Activated naive CD8-positive, alpha-beta T cell treated with anti-CD3 and anti-CD28 coated beads for 36 hours (primary cell): ENCODE results near the gene PDE6A. TPM values are rescaled to one million over a fixed set of nuclear protein-coding genes. Genes with fewer than 3 reads are reported as not detected.

Experiments used
- DNase-seq: peaks from one replicate; pipeline ENCODE4 v3.0.0; 2021
- H3K27ac Mint-ChIP-seq: one replicate; pipeline ENCODE4 v1.8.0; 2022; ENCODE audit warnings: mild to moderate bottlenecking, moderate library complexity, mixed read lengths
- H3K27me3 Mint-ChIP-seq: one replicate; pipeline ENCODE4 v1.8.0; 2022; ENCODE audit warnings: mild to moderate bottlenecking, mixed read lengths
- H3K36me3 Mint-ChIP-seq: one replicate; pipeline ENCODE4 v1.8.0; 2021; ENCODE audit warnings: mild to moderate bottlenecking, mixed read lengths
- H3K4me1 Mint-ChIP-seq: one replicate; pipeline ENCODE4 v1.8.0; 2021; ENCODE audit warnings: mixed read lengths
- H3K4me3 Mint-ChIP-seq: one replicate; pipeline ENCODE4 v1.8.0; 2022; ENCODE audit warnings: mild to moderate bottlenecking, moderate library complexity, mixed read lengths
- H3K9me3 Mint-ChIP-seq: one replicate; pipeline ENCODE4 v1.8.0; 2022; ENCODE audit warnings: mixed read lengths
- total RNA-seq, 2 experiments: library from RNA; stranded (reverse); gene quantifications; one replicate each; pipeline ENCODE4 v1.2.3, GENCODE V29; 2021

The PDE6A gene
- total RNA-seq, 2 experiments from 2014 or later: not detected

- Mint-ChIP-seq H3K27ac (no peak overlapping the region), H3K27me3 (no peaks in the 10 kb centered on the region), H3K9me3 (no peaks in the 10 kb centered on the region), H3K36me3 (peaks cover 3% of the 10 kb centered on the region), H3K4me3 (no peak overlapping the region), H3K4me1 (peaks cover 2% of the 10 kb centered on the region)
- no peak for DNase-seq
Observed at GRCh38 chr5:149824120-149824519, 120.5 kb downstream of the PDE6A start.

GRCh38 chr5:149823375-149823774 lies 121.2 kb downstream of the PDE6A start:
- no peaks in the 10 kb centered on the region for H3K27me3 Mint-ChIP-seq
- H3K4me1 Mint-ChIP-seq: no peaks in the 10 kb centered on the region
- no peaks in the 10 kb centered on the region for H3K9me3 Mint-ChIP-seq
- DNase-seq: no peak
- H3K27ac Mint-ChIP-seq: no peak overlapping the region
- H3K36me3 Mint-ChIP-seq: peaks cover 3% of the 10 kb centered on the region
- H3K4me3 Mint-ChIP-seq: no peak overlapping the region

- Mint-ChIP-seq H3K4me1 (no peaks in the 10 kb centered on the region), H3K27ac (no peak overlapping the region), H3K27me3 (no peaks in the 10 kb centered on the region), H3K4me3 (no peak overlapping the region), H3K9me3 (no peaks in the 10 kb centered on the region), H3K36me3 (peaks cover 3% of the 10 kb centered on the region)
- DNase-seq: no peak
Observed at GRCh38 chr5:149822301-149822700, 122.3 kb downstream of the PDE6A start.

GRCh38 chr5:149820536-149821510 lies 123.8 kb downstream of the PDE6A start:
- peaks cover 3% of the 10 kb centered on the region for H3K36me3 Mint-ChIP-seq
- no peaks in the 10 kb centered on the region for H3K27me3 Mint-ChIP-seq
- no peaks in the 10 kb centered on the region for H3K4me1 Mint-ChIP-seq
- no peaks in the 10 kb centered on the region for H3K9me3 Mint-ChIP-seq
- no peak overlapping the region for H3K4me3 Mint-ChIP-seq
- DNase-seq: no peak
- no peak overlapping the region for H3K27ac Mint-ChIP-seq

GRCh38 chr5:149820012-149820411 lies 124.6 kb downstream of the PDE6A start:
- Mint-ChIP-seq H3K27ac (no peak overlapping the region), H3K36me3 (peaks cover 3% of the 10 kb centered on the region), H3K9me3 (no peaks in the 10 kb centered on the region)

GRCh38 chr5:149818116-149818515 lies 126.5 kb downstream of the PDE6A start:
- Mint-ChIP-seq H3K9me3 (no peaks in the 10 kb centered on the region), H3K27me3 (no peaks in the 10 kb centered on the region), H3K4me3 (no peak overlapping the region), H3K4me1 (no peaks in the 10 kb centered on the region), H3K36me3 (peaks cover 3% of the 10 kb centered on the region), H3K27ac (no peak overlapping the region)
- no peak for DNase-seq

More at GRCh38 chr5:149820012-149820411, 124.6 kb downstream of the PDE6A start:
- Mint-ChIP-seq H3K27me3 (no peaks in the 10 kb centered on the region), H3K4me3 (no peak overlapping the region), H3K4me1 (no peaks in the 10 kb centered on the region)
- no peak for DNase-seq

GRCh38 chr5:149817539-149818060 lies 127.0 kb downstream of the PDE6A start:
- H3K36me3 Mint-ChIP-seq: peaks cover 3% of the 10 kb centered on the region
- no peak for DNase-seq
- H3K4me1 Mint-ChIP-seq: no peaks in the 10 kb centered on the region
- no peak overlapping the region for H3K27ac Mint-ChIP-seq
- no peak overlapping the region for H3K4me3 Mint-ChIP-seq
- no peaks in the 10 kb centered on the region for H3K27me3 Mint-ChIP-seq
- H3K9me3 Mint-ChIP-seq: no peaks in the 10 kb centered on the region

- Mint-ChIP-seq H3K4me1 (no peaks in the 10 kb centered on the region), H3K9me3 (no peaks in the 10 kb centered on the region), H3K27ac (no peak overlapping the region), H3K27me3 (no peaks in the 10 kb centered on the region), H3K4me3 (no peak overlapping the region), H3K36me3 (peaks cover 3% of the 10 kb centered on the region)
- no peak for DNase-seq
Observed at GRCh38 chr5:149816661-149817060, 127.9 kb downstream of the PDE6A start.

GRCh38 chr5:149811453-149811852 lies 133.1 kb downstream of the PDE6A start:
- no peak overlapping the region for H3K4me3 Mint-ChIP-seq
- H3K27me3 Mint-ChIP-seq: no peaks in the 10 kb centered on the region
- no peak overlapping the region for H3K27ac Mint-ChIP-seq
- H3K4me1 Mint-ChIP-seq: peaks cover 12% of the 10 kb centered on the region
- no peaks in the 10 kb centered on the region for H3K36me3 Mint-ChIP-seq
- no peak for DNase-seq
- no peaks in the 10 kb centered on the region for H3K9me3 Mint-ChIP-seq

- Mint-ChIP-seq H3K9me3 (no peaks in the 10 kb centered on the region), H3K27ac (no peak overlapping the region), H3K36me3 (no peaks in the 10 kb centered on the region), H3K4me1 (peaks cover 12% of the 10 kb centered on the region), H3K4me3 (no peak overlapping the region), H3K27me3 (no peaks in the 10 kb centered on the region)
- no peak for DNase-seq
Observed at GRCh38 chr5:149810856-149811255, 133.7 kb downstream of the PDE6A start.

- no peak overlapping the region for H3K4me3 Mint-ChIP-seq
- no peaks in the 10 kb centered on the region for H3K27me3 Mint-ChIP-seq
- H3K4me1 Mint-ChIP-seq: peaks cover 12% of the 10 kb centered on the region
- H3K36me3 Mint-ChIP-seq: no peaks in the 10 kb centered on the region
- H3K27ac Mint-ChIP-seq: no peak overlapping the region
- no peaks in the 10 kb centered on the region for H3K9me3 Mint-ChIP-seq
- no peak for DNase-seq
Observed at GRCh38 chr5:149809931-149810691, 134.5 kb downstream of the PDE6A start.

- no peaks in the 10 kb centered on the region for H3K9me3 Mint-ChIP-seq
Observed at GRCh38 chr5:149808264-149808982, 136.2 kb downstream of the PDE6A start.

More at GRCh38 chr5:149808264-149808982, 136.2 kb downstream of the PDE6A start:
- Mint-ChIP-seq H3K27me3 (no peaks in the 10 kb centered on the region), H3K27ac (no peak overlapping the region), H3K4me3 (no peak overlapping the region), H3K36me3 (no peaks in the 10 kb centered on the region), H3K4me1 (peaks cover 14% of the 10 kb centered on the region)
- DNase-seq: no peak
